BLaER1 (cell line): ENCODE data around the gene PPIP5K2.
"Not testable (repeated sequence)": the region's sequence is repeated elsewhere in the genome, so short reads cannot be mapped to it uniquely, and the experiment has no call there.

ENCODE experiments used
- H3K27ac ChIP-seq: shearing (Covaris generic); formaldehyde crosslinking; 2 replicates; pipeline ENCODE4 v1.8.1; 2022
- H3K27me3 ChIP-seq: shearing (Covaris generic); formaldehyde crosslinking; 2 replicates; pipeline ENCODE4 v1.8.1; 2022
- H3K36me3 ChIP-seq: shearing (Covaris generic); formaldehyde crosslinking; 2 replicates; pipeline ENCODE4 v1.8.1; 2022
- H3K4me1 ChIP-seq: shearing (Covaris generic); formaldehyde crosslinking; 2 replicates; pipeline ENCODE4 v1.8.1; 2022
- H3K4me2 ChIP-seq: shearing (Covaris generic); formaldehyde crosslinking; 2 replicates; pipeline ENCODE4 v1.8.1; 2022
- H3K4me3 ChIP-seq: shearing (Covaris generic); formaldehyde crosslinking; 2 replicates; pipeline ENCODE4 v1.8.1; 2022
- H3K9ac ChIP-seq: shearing (Covaris generic); formaldehyde crosslinking; 2 replicates; pipeline ENCODE4 v1.8.1; 2022
- H3K9me3 ChIP-seq: shearing (Covaris generic); formaldehyde crosslinking; 2 replicates; pipeline ENCODE4 v1.8.1; 2022
- H4K20me1 ChIP-seq: shearing (Covaris generic); formaldehyde crosslinking; 2 replicates; pipeline ENCODE4 v1.8.1; 2022
- Cebpa-rat ChIP-seq: shearing (Covaris generic); IDR thresholded peaks from 2 replicates; pipeline ENCODE4 v1.8.1; 2022

The PPIP5K2 gene

DNA sequence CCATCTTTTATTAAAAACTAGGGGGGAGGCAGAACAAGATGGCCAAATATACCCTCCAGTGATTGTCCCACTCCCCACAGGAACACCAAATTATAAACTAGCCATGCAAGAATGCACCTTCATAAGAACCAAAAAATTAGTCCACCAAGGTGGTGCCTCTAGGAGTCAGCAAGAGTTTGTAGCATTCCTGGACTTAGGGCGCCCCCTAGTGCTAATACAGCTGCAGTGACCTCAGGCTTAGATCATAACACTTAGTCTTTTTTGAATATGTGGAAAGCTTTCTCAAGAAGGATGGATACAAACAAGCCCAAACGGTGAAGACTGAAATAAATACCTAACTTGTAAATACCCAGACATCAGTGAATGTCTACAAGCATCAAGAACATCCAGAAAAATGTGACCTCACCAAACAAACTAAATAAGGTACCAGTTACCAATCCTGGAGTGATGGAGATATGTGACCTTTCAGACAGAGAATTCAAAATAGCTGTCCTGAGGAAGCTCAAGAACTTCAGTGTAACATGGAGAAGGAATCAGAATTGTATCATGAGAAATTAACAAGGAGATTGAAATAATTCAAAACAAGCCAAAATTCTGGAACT lies 19.3 kb downstream of the PPIP5K2 start:
- TF ChIP-seq Cebpa-rat = no peak
- no peaks in the 10 kb centered on the region for H3K27me3 ChIP-seq
- H3K4me2 ChIP-seq = no peak overlapping the region
- H3K27ac ChIP-seq = no peak overlapping the region
- no peaks in the 10 kb centered on the region for H3K4me1 ChIP-seq
- no peak overlapping the region for H3K4me3 ChIP-seq
- no peaks in the 10 kb centered on the region for H4K20me1 ChIP-seq
- no peak overlapping the region for H3K9ac ChIP-seq
- peaks cover 55% of the 10 kb centered on the region for H3K36me3 ChIP-seq
- H3K9me3 ChIP-seq = peaks cover 8% of the 10 kb centered on the region; the same call in 1 of the 2 replicates

DNA sequence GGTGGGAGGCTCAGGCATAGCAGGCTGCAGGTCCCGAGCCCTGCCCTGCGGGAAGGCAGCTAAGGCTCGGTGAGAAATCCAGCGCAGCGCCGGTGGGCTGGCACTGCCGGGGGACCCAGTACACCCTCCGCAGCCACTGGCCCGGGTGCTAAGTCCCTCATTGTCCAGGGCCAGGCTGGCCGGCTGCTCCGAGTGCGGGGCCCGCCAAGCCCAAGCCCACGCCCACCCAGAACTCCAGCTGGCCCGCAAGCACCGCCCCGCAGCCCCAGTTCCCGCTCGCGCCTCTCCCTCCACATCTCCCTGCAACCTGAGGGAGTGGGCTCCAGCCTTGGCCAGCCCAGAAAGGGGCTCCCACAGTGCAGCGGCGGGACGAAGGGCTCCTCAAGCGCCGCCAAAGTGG lies 22.0 kb downstream of the PPIP5K2 start:
- not testable (repeated sequence) for H3K9me3 ChIP-seq, H3K4me1 ChIP-seq, H3K27ac ChIP-seq, H3K9ac ChIP-seq, H3K4me2 ChIP-seq, H3K27me3 ChIP-seq, H4K20me1 ChIP-seq, H3K4me3 ChIP-seq
- peaks cover 38% of the 10 kb centered on the region for H3K36me3 ChIP-seq

DNA sequence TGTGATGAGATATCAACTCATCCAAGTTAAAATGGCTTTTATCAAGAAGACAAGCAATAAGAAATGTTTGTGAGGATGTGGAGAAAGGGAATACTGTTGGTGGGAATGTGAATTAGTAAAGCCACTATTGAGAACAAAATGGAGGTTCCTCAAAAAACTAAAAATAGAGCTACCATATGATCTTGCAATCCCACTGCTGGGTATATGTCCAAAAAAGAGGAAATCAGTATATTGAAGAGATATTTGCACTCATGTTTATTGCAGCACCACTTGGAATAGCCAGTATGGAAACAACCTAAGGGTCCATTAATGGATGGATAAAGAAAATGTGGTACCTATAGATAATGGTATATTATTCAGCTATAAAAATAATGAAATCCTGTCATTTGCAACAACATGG lies 25.1 kb downstream of the PPIP5K2 start:
- TF ChIP-seq Cebpa-rat = no peak
- Histone ChIP-seq H3K27me3 (no peaks in the 10 kb centered on the region), H3K4me1 (no peaks in the 10 kb centered on the region), H3K9me3 (peaks cover 8% of the 10 kb centered on the region; the same call in 1 of the 2 replicates), H3K4me2 (no peak overlapping the region), H4K20me1 (no peaks in the 10 kb centered on the region), H3K4me3 (no peak overlapping the region), H3K27ac (no peak overlapping the region), H3K9ac (no peak overlapping the region), H3K36me3 (peaks cover 22% of the 10 kb centered on the region)

DNA sequence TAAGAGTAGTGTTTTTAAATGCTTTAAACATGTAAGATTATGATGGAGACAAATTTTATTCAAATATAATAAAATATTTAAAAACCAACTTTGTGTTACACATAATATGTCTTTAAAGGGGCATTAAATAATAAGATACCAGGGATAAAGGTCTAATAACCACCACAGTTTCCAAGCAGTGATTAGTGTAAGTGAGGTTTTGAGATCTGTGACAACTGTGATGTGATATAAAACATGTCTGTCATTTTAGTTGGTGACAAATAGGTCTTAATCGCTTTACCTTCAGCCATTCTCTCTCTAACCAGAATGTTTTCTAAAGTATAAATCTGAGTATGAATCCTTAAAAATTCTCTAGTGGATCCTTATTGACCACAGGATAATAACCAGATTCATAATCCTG lies 28.1 kb downstream of the PPIP5K2 start:
- TF ChIP-seq Cebpa-rat = no peak
- Histone ChIP-seq H3K27me3 (no peaks in the 10 kb centered on the region), H3K4me1 (no peaks in the 10 kb centered on the region), H3K36me3 (peaks cover 5% of the 10 kb centered on the region; the same call in 1 of the 2 replicates), H3K9me3 (no peaks in the 10 kb centered on the region), H3K27ac (no peak overlapping the region), H3K4me2 (no peak overlapping the region), H3K9ac (no peak overlapping the region), H3K4me3 (no peak overlapping the region), H4K20me1 (no peaks in the 10 kb centered on the region)

DNA sequence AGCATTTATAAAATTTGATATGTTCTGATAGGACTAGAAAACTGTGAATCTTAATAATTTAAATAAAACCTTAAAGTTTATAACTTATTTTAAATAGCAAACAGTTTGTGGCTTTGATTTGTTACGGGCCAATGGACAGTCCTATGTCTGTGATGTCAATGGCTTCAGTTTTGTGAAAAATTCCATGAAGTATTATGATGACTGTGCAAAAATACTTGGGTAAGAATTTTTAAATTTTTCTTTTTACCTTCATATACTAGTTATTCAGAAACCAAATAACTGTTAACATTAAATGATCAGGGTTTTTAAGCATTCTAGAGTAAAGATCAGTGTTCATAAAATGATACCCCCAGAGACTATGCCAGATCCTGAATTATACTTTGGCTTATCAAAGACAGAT lies 31.1 kb downstream of the PPIP5K2 start:
- Histone ChIP-seq H3K9ac (no peak overlapping the region), H3K4me2 (no peak overlapping the region), H3K4me1 (no peaks in the 10 kb centered on the region), H4K20me1 (no peaks in the 10 kb centered on the region), H3K9me3 (no peaks in the 10 kb centered on the region), H3K36me3 (peaks cover 14% of the 10 kb centered on the region; the same call in 1 of the 2 replicates), H3K27ac (no peak overlapping the region), H3K4me3 (no peak overlapping the region), H3K27me3 (no peaks in the 10 kb centered on the region)
- TF ChIP-seq Cebpa-rat = no peak

DNA sequence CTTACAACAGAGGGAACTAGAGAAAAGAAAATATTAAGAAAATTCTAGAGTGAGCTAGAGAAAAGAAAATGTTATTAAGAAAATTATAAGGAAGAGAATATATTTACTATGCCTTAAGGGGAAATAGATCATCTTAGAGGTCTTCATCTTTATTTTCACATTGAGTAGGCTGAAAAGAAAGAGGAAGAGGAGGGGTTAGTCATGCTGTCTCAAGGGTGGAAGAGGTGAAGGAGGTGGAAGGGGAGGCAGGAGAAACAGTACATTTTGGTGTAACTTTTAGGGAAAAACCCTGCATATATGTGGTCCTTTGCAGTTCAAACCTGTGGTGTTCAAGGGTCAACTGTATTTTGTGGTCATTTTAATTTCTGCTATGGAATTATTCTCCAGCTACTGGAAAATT lies 46.6 kb downstream of the PPIP5K2 start:
- no peak for TF ChIP-seq Cebpa-rat
- H3K27me3 ChIP-seq = no peaks in the 10 kb centered on the region
- no peaks in the 10 kb centered on the region for H3K9me3 ChIP-seq
- H3K9ac ChIP-seq = no peak overlapping the region
- H3K27ac ChIP-seq = no peak overlapping the region
- H3K4me3 ChIP-seq = no peak overlapping the region
- H4K20me1 ChIP-seq = no peaks in the 10 kb centered on the region
- no peaks in the 10 kb centered on the region for H3K4me1 ChIP-seq
- H3K4me2 ChIP-seq = no peak overlapping the region
- peaks cover 34% of the 10 kb centered on the region for H3K36me3 ChIP-seq

DNA sequence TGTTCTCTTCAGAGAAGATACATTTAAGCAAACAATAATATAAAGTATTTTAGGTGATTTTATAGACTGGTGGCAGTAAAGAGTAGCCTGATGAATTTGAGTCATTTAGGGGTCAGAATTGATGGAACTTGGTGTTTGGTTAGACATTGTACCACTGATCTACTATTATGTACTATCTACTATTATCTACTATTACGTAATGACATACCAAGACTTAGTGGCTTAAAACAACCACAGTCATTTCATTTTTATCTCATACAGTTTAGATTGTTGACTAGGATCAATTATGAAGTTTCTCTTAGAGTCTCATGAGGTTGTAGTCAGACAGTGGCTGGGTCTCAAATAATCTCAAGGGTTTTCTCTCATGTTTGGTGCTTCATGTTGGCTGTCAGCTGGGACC lies 54.0 kb downstream of the PPIP5K2 start:
- H3K27ac ChIP-seq = no peak overlapping the region
- H3K4me1 ChIP-seq = no peaks in the 10 kb centered on the region
- H3K4me3 ChIP-seq = no peak overlapping the region
- peaks cover 13% of the 10 kb centered on the region for H3K36me3 ChIP-seq
- H3K9me3 ChIP-seq = no peaks in the 10 kb centered on the region
- peak; percentile 28; the same call in 1 of the 2 replicates for TF ChIP-seq Cebpa-rat
- no peak overlapping the region for H3K9ac ChIP-seq
- no peaks in the 10 kb centered on the region for H3K27me3 ChIP-seq
- no peaks in the 10 kb centered on the region for H4K20me1 ChIP-seq
- H3K4me2 ChIP-seq = no peak overlapping the region

DNA sequence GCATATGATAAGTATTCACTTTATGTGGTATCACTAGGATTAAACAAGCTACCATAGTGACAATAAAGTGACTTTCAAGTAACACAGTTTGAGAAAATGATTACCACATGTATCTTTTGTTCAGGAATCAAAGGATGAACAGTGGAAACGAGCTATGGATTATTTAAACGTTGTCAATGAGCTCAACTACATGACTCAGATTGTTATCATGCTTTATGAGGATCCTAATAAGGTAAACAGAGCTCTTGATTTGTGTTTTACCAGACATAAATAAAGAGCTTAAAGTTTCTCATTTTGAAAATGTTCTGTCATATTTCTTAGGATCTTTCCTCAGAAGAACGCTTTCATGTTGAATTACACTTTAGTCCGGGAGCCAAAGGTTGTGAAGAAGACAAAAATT lies 57.4 kb downstream of the PPIP5K2 start:
- no peak for TF ChIP-seq Cebpa-rat
- Histone ChIP-seq H3K27me3 (no peaks in the 10 kb centered on the region), H3K4me3 (no peak overlapping the region), H3K9me3 (no peaks in the 10 kb centered on the region), H3K4me2 (no peak overlapping the region), H3K9ac (no peak overlapping the region), H4K20me1 (no peaks in the 10 kb centered on the region), H3K4me1 (no peaks in the 10 kb centered on the region), H3K36me3 (peaks cover 30% of the 10 kb centered on the region), H3K27ac (no peak overlapping the region)

DNA sequence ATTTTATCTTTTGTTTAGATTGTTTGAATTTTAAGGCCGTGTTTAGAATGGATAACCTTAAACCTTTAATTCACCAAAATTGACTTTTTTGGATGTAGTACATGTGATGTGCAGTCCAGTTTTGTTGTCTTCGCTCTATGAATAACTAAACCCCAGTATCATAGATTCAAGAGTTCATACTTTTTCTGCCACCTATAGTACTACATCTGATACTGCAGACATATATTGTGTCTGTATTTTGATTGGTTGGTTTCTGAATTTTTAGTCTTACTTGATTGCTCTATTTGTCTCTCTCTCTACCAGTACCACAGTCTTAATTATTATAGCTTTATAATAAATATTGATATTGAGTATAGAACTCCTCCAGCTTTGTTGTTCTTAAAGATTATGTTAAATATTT lies 58.1 kb downstream of the PPIP5K2 start:
- Histone ChIP-seq H3K4me2 (no peak overlapping the region), H3K9me3 (no peaks in the 10 kb centered on the region), H3K36me3 (peaks cover 32% of the 10 kb centered on the region), H3K4me1 (no peaks in the 10 kb centered on the region), H4K20me1 (no peaks in the 10 kb centered on the region), H3K4me3 (no peak overlapping the region), H3K27me3 (no peaks in the 10 kb centered on the region), H3K9ac (no peak overlapping the region), H3K27ac (no peak overlapping the region)
- TF ChIP-seq Cebpa-rat = no peak

DNA sequence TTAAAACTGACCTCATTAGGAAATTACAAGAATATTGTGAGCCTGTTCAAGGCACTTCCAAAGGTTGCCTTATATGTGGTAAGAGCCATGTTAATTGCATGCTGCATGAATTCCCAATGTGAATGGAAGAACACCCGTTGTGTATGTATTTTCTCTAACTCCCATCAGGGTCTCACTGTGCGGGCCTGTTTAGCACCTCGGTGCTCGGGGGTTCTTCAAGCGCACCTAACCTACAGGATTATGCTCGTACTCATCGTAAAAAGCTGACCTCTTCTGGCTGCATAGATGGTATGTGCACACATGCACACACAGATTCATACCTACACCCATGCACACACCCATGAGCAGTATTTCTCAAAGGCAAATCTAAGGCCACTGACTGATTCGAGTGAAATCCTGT lies 66.1 kb downstream of the PPIP5K2 start:
- no peak for TF ChIP-seq Cebpa-rat
- Histone ChIP-seq H3K36me3 (peaks cover 45% of the 10 kb centered on the region), H4K20me1 (no peaks in the 10 kb centered on the region), H3K4me1 (no peaks in the 10 kb centered on the region), H3K9ac (no peak overlapping the region), H3K27ac (no peak overlapping the region), H3K4me2 (no peak overlapping the region), H3K4me3 (no peak overlapping the region), H3K27me3 (no peaks in the 10 kb centered on the region), H3K9me3 (no peaks in the 10 kb centered on the region)

DNA sequence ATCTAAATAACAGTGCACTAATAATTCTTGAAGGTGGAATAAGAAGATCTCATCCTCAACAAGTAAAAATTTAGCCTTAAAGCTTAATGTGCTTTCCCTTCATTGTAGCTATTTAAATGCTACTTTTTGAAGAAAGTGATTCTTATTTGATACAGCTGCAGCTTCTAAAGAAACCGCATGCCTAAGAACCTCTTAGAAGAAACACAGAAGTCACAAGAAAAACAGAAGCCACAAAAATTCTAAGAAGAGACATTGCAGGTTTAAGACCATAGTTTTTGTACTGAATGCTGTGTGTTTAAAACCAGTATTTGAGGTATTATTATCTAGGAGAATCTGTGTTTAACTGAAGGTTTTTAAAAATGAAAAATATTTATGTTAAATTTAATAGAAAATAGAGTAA lies 68.3 kb downstream of the PPIP5K2 start:
- H3K4me3 ChIP-seq = no peak overlapping the region
- H3K27ac ChIP-seq = no peak overlapping the region
- no peak overlapping the region for H3K9ac ChIP-seq
- no peaks in the 10 kb centered on the region for H3K27me3 ChIP-seq
- H3K4me2 ChIP-seq = no peak overlapping the region
- no peaks in the 10 kb centered on the region for H3K9me3 ChIP-seq
- peaks cover 39% of the 10 kb centered on the region for H3K36me3 ChIP-seq
- H3K4me1 ChIP-seq = no peaks in the 10 kb centered on the region
- no peak for TF ChIP-seq Cebpa-rat
- no peaks in the 10 kb centered on the region for H4K20me1 ChIP-seq
